HG02943 (cell line): ENCODE results near the gene CTSE.

Source experiments
- ATAC-seq: cut with Tn5 transposase; IDR thresholded peaks from one replicate; pipeline ENCODE4 v1.9.1; 2021; ENCODE audit warnings: mild to moderate bottlenecking, low read depth, moderate library complexity; ENCODE audit not compliant: unreplicated experiment

The CTSE gene

DNA sequence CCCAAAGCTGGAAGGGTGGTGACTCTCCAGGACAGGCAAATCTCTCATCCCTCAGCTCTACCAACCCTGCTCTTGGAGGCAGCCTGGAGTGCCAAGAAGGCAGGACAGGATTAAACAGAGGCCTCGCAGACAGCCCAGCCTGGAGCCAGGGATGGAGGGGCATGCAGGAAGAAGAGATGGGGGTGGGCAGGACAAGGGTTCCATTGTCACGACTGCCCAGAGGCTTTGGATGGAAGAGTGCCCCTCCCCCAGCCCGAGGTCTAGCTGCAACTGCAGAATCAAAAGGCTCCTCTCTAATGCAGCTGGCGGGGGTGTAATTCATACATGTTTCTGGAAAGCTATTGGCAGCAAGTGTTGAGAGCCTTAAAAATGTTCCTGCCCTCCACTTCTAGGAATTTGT, 29.3 kb downstream of the CTSE start:
- ATAC-seq, result no peak

DNA sequence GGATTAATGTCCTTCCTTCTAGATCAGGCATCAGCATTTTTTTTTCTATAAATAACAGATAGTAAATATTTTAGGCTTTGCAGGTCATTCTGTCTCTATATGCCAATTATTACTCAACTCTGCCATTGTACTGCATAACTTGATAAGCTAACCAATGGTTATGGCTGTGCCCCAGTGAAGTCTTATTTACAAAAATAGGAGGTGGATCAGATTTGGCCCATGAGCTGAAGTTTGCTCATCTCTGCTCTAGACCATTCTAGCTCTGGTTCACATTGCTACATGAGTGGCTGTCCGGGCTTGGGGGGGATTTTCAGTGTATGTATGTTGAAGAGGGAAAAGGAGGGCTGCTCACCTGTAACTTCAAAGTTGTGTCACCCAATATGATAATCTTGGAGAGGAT, 30.6 kb downstream of the CTSE start:
- ATAC-seq, result no peak

DNA sequence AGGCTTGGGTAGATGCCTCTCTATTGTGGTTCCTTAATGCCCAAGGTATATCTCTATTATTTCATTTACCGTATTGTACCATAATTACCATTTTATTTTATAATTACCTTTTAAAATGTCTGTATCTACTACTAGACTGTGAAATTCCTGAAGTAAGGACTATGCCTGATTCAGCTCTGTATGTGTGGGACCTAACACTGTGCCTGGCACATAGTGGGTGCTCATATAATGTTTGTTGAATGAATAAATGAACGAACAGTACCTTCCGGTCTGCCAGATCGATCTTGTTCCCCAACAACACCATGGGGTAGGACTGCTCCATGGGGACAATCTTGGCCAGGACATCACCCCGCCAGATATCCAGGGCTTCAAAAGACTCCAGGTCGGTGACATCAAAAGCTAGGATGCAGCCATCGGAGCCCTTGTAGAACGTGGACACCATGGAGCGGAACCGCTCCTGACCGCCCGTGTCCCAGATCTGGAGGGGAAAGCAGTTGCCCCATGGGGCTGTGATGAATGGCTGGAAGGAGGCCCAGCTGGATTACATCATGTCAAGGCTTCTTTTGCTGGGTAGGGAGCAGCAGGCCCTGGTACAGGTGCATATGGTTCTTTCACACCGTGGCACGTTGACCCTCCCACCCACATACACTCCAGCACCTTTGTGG, 31.3 kb downstream of the CTSE start:
- no peak for ATAC-seq

DNA sequence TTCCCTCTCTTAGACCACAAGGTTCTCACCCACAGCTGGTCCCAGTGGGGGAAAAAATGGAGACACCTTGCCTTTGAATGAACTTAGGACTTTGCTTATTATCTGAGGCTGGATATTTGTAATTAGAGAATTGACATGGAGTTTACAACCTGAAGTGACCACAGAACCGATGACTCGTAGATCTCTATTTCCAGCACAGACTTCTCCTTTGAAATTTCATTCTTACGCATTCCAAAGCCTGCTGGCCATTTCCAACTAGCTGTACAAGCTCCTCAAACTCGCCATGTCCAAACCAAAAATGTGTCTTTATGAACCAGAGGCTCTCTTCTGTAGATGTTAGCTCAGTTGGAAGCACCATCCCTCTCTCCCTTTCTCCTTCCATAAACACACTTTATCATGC, 32.5 kb downstream of the CTSE start:
- no peak for ATAC-seq

DNA sequence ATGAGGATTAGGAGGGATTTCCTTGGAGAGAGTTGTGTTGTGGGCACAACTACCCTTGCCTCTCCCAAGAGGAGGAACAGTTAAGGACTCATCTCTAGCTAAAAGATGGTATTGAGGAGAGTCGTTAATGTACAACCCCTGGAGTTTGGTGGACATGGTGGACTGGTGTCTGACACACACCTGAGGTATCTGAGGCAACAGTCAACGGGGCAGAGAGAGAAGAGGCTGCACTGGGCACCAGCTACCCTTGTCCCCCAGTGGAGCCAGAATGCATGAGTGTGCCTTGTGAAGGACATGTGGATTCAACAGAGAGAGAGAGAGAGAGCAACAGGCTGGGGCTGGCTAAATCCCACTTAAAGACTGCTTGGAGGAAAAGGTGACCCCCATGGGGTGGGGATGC, 33.5 kb downstream of the CTSE start:
- no peak for ATAC-seq

DNA sequence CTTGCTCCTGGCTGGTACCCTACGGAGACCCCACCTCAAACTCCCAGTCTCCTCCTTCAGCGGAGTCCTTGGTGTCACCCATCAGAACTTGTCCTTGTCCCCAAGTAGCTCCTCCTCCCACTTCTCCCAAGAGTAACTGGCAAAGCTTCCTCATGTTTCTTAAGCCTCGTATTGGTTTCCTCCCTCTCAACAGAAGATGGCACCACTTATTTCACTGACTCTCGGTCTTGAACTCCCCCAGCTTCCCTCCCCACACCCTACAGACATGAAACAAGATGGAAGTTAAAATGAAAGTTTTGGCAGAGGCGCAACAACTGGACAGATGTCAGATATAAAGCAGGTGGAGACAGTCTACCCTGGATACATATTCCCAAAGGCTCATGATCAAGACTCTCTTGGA, 33.9 kb downstream of the CTSE start:
- ATAC-seq, result no peak

DNA sequence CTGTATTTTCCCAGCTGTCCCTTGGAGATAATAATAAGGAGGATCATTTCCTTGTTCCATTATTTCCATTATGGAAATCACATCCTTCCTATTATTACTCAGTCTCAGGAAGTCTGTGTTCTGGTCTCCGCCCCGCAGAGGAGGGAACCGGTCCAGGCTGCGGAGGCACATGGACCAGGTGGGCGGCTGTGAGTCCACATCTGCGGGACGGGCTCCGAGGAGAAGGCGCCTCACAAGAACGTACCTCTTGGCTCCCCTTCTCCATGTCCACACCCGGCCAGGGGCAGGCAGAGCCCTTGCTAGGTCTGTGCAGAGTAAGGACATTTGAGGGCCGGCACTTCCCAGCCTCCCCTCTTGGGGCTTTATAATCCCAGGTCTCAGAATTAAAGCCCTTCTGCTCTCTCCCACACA, 35.1 kb downstream of the CTSE start:
- ATAC-seq, result no peak

DNA sequence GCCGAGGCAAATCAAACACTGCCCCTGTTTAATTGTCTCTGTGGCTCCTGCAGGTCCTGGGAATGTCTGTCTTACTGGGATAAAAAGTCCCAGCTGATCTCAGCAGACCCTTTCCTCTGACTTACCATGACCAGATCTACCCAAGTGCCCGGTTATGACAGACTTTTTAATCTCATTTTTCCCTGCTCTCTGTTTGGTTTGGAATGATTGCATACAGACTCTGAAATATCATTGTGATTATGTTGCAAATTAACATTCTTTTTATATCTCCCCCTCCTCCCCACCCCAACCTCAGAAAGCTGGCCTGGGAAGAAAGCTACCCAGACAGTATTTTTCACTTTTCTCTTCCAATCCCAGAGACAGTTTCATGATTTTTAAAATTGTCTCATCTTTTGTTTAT, 36.8 kb downstream of the CTSE start:
- no peak for ATAC-seq

DNA sequence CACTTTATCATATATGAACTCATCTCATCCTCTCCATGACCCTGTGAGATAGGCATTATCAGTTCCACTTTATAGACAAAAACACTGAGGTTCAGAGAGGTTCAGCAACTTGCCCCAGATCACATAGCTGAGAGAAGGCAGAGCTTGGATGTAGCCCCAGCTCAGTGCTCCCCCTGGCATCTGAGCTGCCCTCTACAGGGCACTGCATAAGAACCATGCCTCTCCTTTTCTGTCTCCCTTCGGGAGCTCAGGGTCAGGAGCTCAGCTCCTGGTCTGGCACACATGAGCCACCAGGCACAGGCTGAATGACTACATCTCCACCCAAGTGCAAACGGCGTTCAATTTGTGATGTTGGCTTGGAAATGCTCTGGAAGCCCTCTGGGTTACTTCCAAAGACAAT, 37.4 kb downstream of the CTSE start:
- ATAC-seq, result no peak

DNA sequence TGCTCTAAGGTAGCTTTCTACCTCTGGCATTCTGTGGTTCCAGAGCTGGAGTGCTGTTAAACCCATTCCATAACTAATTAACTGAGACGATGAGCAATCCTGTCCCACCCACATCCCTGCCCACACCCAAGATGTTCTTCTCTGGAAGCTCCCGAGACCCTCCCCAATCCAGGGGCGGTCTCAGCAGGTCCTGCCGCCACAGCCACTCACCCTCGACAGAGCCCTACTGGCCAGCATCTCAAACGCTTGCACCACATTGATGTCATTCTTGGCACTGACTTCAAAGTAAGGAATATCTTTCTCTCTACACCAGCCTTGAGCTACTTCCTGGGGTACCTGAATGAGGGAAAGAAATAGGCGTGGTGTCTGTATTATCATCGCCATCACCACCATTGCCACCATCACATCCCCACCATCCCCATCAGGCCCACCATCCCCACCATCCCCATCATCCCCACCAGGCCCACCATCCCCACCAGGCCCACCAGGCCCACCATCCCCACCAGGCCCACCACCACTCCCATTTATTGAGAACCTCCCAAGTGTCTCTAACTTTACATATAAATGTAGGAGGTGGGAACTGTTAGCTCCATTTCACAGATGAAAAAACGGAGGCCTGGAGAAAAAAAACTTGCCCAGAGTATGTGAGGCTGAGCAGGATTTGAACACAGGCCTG, 38.2 kb downstream of the CTSE start:
- no peak for ATAC-seq

DNA sequence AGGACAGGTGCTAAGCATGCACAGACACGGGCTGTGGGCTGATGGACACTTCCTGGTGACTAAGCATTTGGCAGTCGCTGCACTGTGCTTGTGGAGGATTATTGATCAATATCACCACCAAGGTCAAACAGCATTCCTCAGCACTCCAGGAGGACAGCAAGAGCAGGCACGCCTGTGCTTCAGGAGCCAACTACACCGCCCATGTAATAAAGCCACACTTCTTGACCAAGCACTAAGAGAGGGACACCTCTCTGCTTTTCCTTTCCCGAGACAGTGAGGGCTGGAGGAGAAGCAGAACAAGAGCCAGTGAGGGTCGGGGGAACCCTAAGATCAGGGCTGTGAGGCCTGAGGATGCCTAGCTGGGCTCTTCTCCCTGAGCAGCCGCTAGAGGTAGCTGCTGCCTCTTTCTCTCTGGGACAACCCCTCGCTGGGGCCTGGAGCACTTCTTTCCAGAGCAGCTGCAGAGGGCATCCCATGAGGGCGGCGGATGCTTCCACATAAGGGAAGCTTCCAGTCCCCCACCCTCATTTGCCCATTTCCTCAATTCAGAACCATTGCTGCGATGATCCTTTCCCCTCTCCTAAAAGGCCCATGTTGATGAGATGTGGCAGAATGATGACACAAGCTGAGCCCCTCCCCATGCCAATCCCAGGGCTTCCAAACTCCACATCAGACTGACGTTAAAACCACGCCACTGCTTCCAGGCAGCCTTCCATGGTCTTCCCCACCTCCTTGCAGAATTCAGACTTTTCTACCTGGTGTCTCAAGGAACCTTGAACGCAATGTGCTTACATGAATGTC, 39.6 kb downstream of the CTSE start:
- no peak for ATAC-seq

DNA sequence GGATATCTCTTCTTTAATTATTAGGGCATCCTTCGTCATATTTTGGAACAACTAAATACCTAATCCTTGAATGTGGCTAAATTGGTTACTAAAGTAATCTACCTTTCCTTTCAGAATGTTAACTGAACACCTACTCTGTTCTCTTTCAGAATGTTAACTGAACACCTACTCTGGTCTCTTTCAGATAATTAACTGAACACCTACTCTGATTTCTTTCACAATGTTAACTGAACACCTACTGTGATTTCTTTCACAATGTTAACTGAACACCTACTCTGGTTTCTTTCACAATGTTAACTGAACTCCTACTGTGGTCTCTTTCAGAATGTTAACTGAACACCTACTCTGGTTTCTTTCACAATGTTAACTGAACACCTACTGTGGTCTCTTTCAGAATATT, 42.4 kb downstream of the CTSE start:
- ATAC-seq, result no peak

DNA sequence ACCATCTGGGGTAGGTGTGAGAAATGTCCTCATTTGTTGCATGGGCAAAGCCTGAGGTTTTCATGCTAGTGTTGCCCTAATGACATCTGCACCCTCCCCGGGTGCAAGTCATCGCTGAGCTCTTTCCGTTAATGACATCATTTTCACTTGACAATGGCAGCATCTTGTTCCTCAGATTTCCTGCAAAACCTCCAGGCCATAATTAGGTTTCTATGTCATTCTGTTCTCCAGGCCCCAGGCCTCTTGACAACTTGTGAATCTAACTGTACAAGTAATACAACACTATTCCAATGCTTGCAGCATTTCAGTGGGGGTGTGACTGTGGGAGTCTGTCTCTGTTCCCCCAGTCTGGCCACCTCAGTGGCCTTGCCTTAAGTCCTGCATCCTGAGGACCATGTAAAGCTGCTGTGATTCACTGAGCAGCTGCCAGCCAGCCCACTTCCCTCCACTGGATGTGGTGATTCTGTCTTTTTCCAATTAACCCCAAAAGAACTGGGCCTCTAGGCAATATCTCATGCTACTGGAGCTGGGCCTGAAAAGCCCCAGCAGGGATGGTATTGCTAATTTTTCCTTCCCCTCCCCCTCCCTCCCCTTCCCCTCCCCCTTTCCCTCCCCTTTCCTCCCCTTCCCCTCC, 43.3 kb downstream of the CTSE start:
- no peak for ATAC-seq

DNA sequence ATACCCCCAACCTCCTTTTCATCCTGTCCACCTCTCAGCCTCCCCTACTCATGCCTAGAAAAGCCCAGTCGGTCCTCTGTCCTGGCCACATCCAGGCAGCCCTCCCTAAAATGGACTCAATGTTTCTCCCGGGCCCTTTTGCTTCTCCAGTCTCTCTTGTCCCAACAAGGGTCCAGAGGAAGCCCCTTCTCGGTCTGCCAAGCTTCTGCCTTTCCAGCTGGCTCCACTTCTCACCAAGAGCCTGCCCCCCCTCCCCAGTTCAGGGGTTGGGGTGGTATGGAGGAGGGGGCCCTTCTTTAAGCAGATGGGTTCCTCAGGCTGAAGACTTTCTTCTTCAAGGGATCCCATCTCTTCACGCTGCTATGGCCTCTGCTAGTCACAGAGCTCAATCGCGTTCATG, 44.4 kb downstream of the CTSE start:
- no peak for ATAC-seq

DNA sequence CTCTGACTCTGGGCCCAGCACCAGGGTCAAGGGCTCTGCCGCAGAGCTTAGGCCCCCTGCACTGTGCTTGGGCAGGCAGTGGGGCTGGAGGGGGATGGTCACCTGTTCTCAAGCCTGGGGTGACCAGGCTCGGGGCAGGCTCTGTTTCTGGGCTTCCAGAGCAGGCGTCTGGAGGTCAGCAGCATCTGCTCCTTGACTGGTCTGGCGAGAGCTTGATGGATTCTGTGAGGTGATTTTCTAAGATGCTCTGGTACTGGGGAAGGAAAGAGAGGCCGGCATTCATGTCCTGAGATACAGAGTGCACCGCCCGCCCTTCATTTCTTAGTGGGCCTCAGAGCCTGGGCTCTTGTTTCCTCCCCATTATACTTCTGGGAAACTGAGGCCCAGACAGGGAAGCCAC, 45.0 kb downstream of the CTSE start:
- no peak for ATAC-seq

DNA sequence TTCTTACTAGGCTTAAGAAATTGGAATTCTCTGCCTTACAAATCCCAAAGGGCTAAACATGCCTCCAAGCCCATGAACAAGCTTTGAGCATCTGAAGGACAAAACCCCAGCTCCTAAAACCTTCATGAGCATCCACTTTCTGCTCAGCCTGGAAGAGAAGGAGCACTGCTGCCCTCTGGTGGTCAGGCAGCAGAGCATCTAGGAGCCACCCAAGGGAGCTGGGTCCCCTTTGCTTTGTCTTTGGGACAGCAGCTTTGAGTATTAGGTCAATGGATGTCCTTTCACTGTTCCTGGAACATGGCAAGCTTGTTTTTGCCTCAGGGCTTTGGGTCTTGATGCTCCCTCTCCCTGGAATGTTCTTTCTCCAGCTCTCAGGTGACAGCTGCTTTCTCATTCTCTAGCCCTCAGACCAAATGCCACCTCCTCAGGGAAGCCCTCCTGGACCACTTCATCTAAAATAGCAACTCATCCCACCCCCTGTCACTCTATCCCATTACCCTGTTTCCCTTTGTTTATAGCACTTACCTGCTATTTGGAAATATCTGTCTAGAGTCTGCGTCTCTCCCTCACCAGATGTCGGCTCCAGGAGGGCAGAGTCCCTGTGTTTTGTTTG, 46.2 kb downstream of the CTSE start:
- ATAC-seq, result no peak

DNA sequence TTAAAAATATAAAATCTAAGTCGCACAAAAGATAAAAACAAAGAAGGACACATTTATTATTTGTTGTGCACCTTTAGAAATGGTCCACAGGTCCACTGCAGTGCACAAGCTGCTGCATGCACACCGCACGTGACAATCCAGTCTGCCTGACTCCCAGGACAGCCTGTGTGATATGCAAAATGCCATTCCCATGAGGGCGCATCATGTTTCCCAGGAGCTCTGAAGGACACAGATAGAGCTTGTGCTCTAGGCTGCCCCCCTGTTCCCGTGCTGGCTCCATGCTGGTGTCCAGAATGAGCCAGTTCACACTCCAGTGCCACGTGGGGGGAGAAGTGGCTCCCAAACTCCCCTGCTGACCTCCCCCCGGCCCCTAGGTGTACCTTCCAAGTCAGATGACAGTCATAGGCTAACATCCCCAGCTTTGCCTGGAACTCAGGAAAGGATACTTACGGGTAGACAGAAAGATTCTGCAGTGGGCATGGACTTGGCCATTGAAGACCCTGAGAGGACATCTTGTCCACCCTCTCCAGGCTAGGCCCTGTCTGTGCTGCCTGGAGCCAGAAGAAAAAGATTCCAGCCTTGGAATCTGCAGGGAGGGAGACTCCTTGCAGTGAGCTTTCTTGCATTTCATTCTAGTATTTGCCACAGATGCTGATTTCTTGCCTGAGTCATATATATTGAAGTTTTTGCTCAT, 46.8 kb downstream of the CTSE start:
- no peak for ATAC-seq

DNA sequence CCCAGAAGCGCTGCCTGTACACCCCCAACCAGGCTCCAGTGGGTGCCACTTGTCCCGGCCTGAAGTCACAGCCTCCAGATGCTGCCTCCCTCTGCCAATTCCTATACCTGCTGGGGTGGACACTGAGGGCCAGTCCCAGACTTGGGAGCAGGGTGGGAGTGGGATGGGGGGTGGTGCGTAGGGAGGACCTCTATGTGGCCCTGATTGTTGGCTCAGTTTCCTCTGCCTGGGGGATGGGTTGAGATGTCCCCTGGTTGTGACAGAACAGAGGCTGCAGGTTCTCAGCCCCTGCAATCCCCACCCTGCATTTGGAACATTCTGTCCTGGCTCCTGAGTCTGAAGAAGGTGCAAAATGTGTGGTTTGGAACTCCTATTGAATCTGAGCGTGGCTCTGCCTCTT, 47.7 kb downstream of the CTSE start:
- ATAC-seq, result no peak

DNA sequence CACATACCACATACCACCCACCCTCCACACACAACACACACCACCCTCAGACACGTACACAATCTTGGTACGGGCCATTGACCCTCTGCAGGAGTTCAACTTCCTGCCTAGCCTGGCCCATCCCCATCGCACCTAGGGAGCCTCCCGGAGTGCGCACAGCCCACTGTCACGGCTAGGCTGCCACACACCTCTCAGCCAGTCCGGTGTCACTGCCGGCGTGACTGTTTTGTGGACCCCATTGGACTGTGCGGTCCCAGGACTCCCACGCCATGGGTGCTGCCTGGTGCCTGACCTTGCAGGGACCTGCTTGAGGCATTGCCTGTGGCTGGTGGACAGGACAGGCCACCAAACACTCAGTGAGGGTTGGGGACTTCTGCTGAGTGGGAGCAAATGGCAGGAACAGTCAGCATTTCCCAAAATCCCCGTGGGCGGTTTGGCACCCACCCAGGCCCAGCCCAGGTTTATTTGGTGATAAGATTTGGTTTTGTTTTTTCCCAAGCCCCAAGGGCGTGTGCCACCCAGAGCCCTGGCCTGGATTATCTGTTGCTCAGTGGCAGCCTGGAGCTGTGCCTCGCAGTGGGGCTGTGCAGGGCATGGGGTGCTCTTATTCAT, 48.2 kb downstream of the CTSE start:
- no peak for ATAC-seq

DNA sequence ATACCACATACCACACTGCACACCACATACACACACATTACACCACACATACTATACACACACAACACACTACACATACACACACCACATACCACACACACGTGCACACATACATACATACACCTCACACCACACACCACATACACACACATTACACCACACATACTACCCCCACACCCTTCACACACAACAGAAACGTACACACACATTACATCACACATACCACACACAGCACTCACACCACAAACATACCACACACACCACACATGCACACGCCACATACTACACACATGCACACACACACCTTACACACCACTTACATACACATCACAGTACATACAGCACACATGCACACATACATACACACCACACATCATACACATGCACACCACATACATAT, 49.0 kb downstream of the CTSE start:
- ATAC-seq, result no peak
